HUES48 (cell line): ENCODE results near the gene STK39.

ENCODE experiments used
- H3K27ac ChIP-seq: one replicate; pipeline ENCODE4 v1.7.0; 2013; ENCODE audit warnings: low read depth, low read length, inconsistent platforms
- H3K27me3 ChIP-seq: 2 replicates; pipeline ENCODE4 v1.6.1; 2013; ENCODE audit warnings: mild to moderate bottlenecking, low read length; ENCODE audit not compliant: control insufficient read depth, insufficient read depth
- H3K36me3 ChIP-seq: 2 replicates; pipeline ENCODE4 v1.6.1; 2013; ENCODE audit warnings: low read length; ENCODE audit not compliant: control insufficient read depth, insufficient read depth
- H3K4me1 ChIP-seq: 2 replicates; pipeline ENCODE4 v1.6.1; 2013; ENCODE audit warnings: mild to moderate bottlenecking, low read length; ENCODE audit not compliant: control insufficient read depth, insufficient read depth
- H3K4me3 ChIP-seq: 2 replicates; pipeline ENCODE4 v1.5.1; 2013; ENCODE audit warnings: mild to moderate bottlenecking, low read depth, low read length
- H3K9ac ChIP-seq: 2 replicates; pipeline ENCODE4 v1.6.1; 2013; ENCODE audit warnings: mild to moderate bottlenecking, low read depth, low read length, moderate library complexity
- H3K9me3 ChIP-seq: 2 replicates; pipeline ENCODE4 v1.6.1; 2013; ENCODE audit warnings: low read length; ENCODE audit not compliant: control insufficient read depth, insufficient read depth

STK39 gene

GRCh38 chr2:168181825-168182224 lies 65.6 kb downstream of the STK39 start:
- Histone ChIP-seq H3K36me3 (no peaks in the 10 kb centered on the region), H3K4me1 (peaks cover 56% of the 10 kb centered on the region), H3K27me3 (no peaks in the 10 kb centered on the region; the same call in 1 of the 2 replicates), H3K9ac (no peak overlapping the region), H3K9me3 (no peaks in the 10 kb centered on the region), H3K4me3 (no peak overlapping the region), H3K27ac (no peak overlapping the region)

- Histone ChIP-seq H3K27me3 (no peaks in the 10 kb centered on the region; the same call in 1 of the 2 replicates), H3K9me3 (no peaks in the 10 kb centered on the region), H3K36me3 (no peaks in the 10 kb centered on the region), H3K27ac (peak overlapping the region; percentile 52), H3K4me1 (peaks cover 50% of the 10 kb centered on the region), H3K4me3 (peak overlapping the region; percentile 22; the same call in 1 of the 2 replicates), H3K9ac (no peak overlapping the region)
Measured at GRCh38 chr2:168180914-168181313, 66.5 kb downstream of the STK39 start.

- no peaks in the 10 kb centered on the region for H3K9me3 ChIP-seq
- peaks cover 46% of the 10 kb centered on the region for H3K4me1 ChIP-seq
- H3K27ac ChIP-seq: peak overlapping the region; percentile 52
Measured at GRCh38 chr2:168180483-168180882, 66.9 kb downstream of the STK39 start.

GRCh38 chr2:168179592-168179991 lies 67.8 kb downstream of the STK39 start:
- Histone ChIP-seq H3K9me3 (no peaks in the 10 kb centered on the region), H3K27me3 (no peaks in the 10 kb centered on the region), H3K36me3 (no peaks in the 10 kb centered on the region; the same call in 1 of the 2 replicates), H3K4me1 (peaks cover 41% of the 10 kb centered on the region), H3K9ac (no peak overlapping the region), H3K27ac (no peak overlapping the region), H3K4me3 (no peak overlapping the region)

More at GRCh38 chr2:168180483-168180882, 66.9 kb downstream of the STK39 start:
- Histone ChIP-seq H3K27me3 (no peaks in the 10 kb centered on the region; the same call in 1 of the 2 replicates), H3K9ac (no peak overlapping the region), H3K4me3 (peak overlapping the region; percentile 22; the same call in 1 of the 2 replicates), H3K36me3 (no peaks in the 10 kb centered on the region)

DNA sequence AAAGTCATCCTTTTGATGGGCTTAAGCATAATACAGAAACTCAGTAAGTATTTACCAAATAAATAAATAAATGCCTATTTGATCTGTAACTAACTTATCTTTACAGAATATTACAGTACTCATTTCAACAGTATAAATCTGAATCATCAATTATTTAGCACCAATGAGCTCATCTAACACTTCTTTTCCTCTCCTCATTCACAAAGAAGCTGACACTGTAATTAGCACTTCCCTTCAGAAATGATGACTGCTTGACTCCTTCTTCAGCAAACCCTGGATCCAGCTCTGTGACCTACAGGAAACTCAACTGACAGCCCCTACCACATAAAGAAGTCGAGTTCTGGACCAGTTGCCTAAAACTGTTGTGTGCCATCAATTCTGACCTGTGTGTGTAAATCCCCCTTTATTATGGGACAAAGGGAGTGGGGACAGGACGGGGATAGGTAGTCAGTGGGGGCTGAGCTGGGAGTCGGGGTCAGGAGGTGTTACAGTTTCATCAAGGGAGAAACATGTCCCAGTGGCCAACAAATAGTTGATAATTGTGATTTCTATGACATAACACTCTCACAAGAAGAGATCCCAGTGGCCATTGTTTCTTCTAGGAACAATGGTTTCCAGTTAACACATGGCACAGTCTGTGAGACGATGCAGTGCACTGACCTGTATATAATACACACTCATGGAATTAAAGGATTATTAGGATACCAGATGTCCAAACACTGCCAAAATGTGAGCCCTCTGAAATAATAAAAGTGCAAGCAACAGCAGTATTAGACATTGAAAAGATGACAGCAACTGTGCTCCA lies 68.7 kb downstream of the STK39 start:
- H3K27me3 ChIP-seq: no peaks in the 10 kb centered on the region
- H3K36me3 ChIP-seq: no peaks in the 10 kb centered on the region; the same call in 1 of the 2 replicates
- H3K9ac ChIP-seq: no peak overlapping the region
- no peaks in the 10 kb centered on the region for H3K9me3 ChIP-seq
- no peak overlapping the region for H3K27ac ChIP-seq
- peaks cover 40% of the 10 kb centered on the region for H3K4me1 ChIP-seq
- H3K4me3 ChIP-seq: no peak overlapping the region

DNA sequence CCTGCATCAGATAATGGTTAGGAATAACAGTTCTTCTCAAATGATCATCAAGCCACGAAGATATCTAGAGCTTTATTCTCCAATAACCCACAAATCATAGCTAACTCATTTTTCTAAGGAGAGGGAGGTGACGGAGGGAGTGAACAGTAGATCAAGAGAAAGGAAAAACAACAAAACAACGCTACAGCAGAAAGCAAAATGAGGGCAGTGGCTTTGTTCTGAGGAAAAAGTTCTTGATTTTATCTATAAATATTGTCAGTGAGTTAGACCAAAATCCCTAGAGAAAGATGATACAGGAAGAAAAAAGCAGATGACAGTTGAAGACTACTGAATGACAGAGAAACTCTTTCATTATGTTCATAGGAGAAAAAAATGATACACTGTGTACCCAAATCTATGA lies 71.0 kb downstream of the STK39 start:
- no peaks in the 10 kb centered on the region for H3K27me3 ChIP-seq
- no peak overlapping the region for H3K9ac ChIP-seq
- H3K4me3 ChIP-seq: no peak overlapping the region
- H3K36me3 ChIP-seq: no peaks in the 10 kb centered on the region; the same call in 1 of the 2 replicates
- no peaks in the 10 kb centered on the region for H3K9me3 ChIP-seq
- H3K27ac ChIP-seq: no peak overlapping the region
- H3K4me1 ChIP-seq: peaks cover 25% of the 10 kb centered on the region

- no peaks in the 10 kb centered on the region for H3K27me3 ChIP-seq
- no peak overlapping the region for H3K4me3 ChIP-seq
- no peak overlapping the region for H3K9ac ChIP-seq
- no peaks in the 10 kb centered on the region for H3K9me3 ChIP-seq
- no peaks in the 10 kb centered on the region; the same call in 1 of the 2 replicates for H3K36me3 ChIP-seq
- H3K27ac ChIP-seq: no peak overlapping the region
- H3K4me1 ChIP-seq: peaks cover 22% of the 10 kb centered on the region
Measured at GRCh38 chr2:168175469-168175868, 71.9 kb downstream of the STK39 start.

- H3K9ac ChIP-seq: no peak overlapping the region
- peaks cover 28% of the 10 kb centered on the region for H3K4me1 ChIP-seq
- H3K27ac ChIP-seq: no peak overlapping the region
- no peaks in the 10 kb centered on the region for H3K27me3 ChIP-seq
- no peaks in the 10 kb centered on the region for H3K9me3 ChIP-seq
- H3K36me3 ChIP-seq: no peaks in the 10 kb centered on the region; the same call in 1 of the 2 replicates
- no peak overlapping the region for H3K4me3 ChIP-seq
Measured at GRCh38 chr2:168174756-168175155, 72.6 kb downstream of the STK39 start.

GRCh38 chr2:168172071-168172470 lies 75.3 kb downstream of the STK39 start:
- Histone ChIP-seq H3K27me3 (no peaks in the 10 kb centered on the region), H3K9me3 (no peaks in the 10 kb centered on the region), H3K27ac (no peak overlapping the region), H3K9ac (no peak overlapping the region), H3K4me1 (peaks cover 28% of the 10 kb centered on the region), H3K36me3 (no peaks in the 10 kb centered on the region; the same call in 1 of the 2 replicates), H3K4me3 (no peak overlapping the region)

- H3K27ac ChIP-seq: no peak overlapping the region
- no peaks in the 10 kb centered on the region for H3K27me3 ChIP-seq
- no peak overlapping the region for H3K4me3 ChIP-seq
- no peak overlapping the region for H3K9ac ChIP-seq
- no peaks in the 10 kb centered on the region for H3K9me3 ChIP-seq
- no peaks in the 10 kb centered on the region; the same call in 1 of the 2 replicates for H3K36me3 ChIP-seq
- H3K4me1 ChIP-seq: peaks cover 32% of the 10 kb centered on the region
Measured at GRCh38 chr2:168171059-168171762, 76.2 kb downstream of the STK39 start.
